Dendritic cell treated with granulocyte-macrophage colony-stimulating factor and Interleukin-4, amounts not matched to agents 40 ng/mL and 50 ng/mL, for 4 days (primary cell): ENCODE data around the gene LRRC2.
"Not testable (repeated sequence)": the region's sequence is repeated elsewhere in the genome, so short reads cannot be mapped to it uniquely, and the experiment has no call there.

Experiments used
- H3K27ac Mint-ChIP-seq: one replicate; pipeline ENCODE4 v1.8.0; 2022; ENCODE audit warnings: mild to moderate bottlenecking, mixed read lengths
- H3K27me3 Mint-ChIP-seq: one replicate; pipeline ENCODE4 v1.8.0; 2022; ENCODE audit warnings: mild to moderate bottlenecking, mixed read lengths
- H3K36me3 Mint-ChIP-seq: one replicate; pipeline ENCODE4 v1.8.0; 2022; ENCODE audit warnings: low read depth, mixed read lengths
- H3K4me1 Mint-ChIP-seq: one replicate; pipeline ENCODE4 v1.8.0; 2022; ENCODE audit warnings: low read depth, mixed read lengths
- H3K4me3 Mint-ChIP-seq: one replicate; pipeline ENCODE4 v1.8.0; 2022; ENCODE audit warnings: mild to moderate bottlenecking, moderate library complexity, mixed read lengths
- H3K9me3 Mint-ChIP-seq: one replicate; pipeline ENCODE4 v1.8.0; 2022; ENCODE audit warnings: mixed read lengths
- intact Hi-C: fragments of 100-400 bp; cut with micrococcal nuclease; formaldehyde crosslinking; loops from one replicate; pipeline ENCODE4 v1.15.0; 2022

LRRC2 gene

GRCh38 chr3:46498916-46499519 lies 67.1 kb downstream of the LRRC2 start:
- H3K4me1 Mint-ChIP-seq, result peaks cover 21% of the 10 kb centered on the region
- no peak overlapping the region for H3K27ac Mint-ChIP-seq
- intact Hi-C loops, result no loop called here

GRCh38 chr3:46497556-46498265 lies 68.4 kb downstream of the LRRC2 start, which contains the start of gene RTP3:
Gene RTP3, plus strand, starts transcription at chr3:46497976. Its CDS starts 87 bp downstream, at chr3:46498063.
- intact Hi-C loops, result no loop called here
- H3K27me3 Mint-ChIP-seq, result peaks cover 5% of the 10 kb centered on the region
- no peak within 1 kb of the TSS for H3K4me3 Mint-ChIP-seq
- no peaks in the 10 kb centered on the region for H3K36me3 Mint-ChIP-seq
- H3K27ac Mint-ChIP-seq, result no peak within 1 kb of the TSS
- H3K9me3 Mint-ChIP-seq, result no peaks in the 10 kb centered on the region
- H3K4me1 Mint-ChIP-seq, result peaks cover 12% of the 10 kb centered on the region

More at GRCh38 chr3:46498916-46499519, 67.1 kb downstream of the LRRC2 start:
- Mint-ChIP-seq H3K36me3 (no peaks in the 10 kb centered on the region), H3K4me3 (no peak overlapping the region), H3K9me3 (no peaks in the 10 kb centered on the region), H3K27me3 (peaks cover 4% of the 10 kb centered on the region)

- Mint-ChIP-seq H3K27ac (no peak overlapping the region), H3K27me3 (peaks cover 5% of the 10 kb centered on the region), H3K4me3 (no peak overlapping the region), H3K9me3 (no peaks in the 10 kb centered on the region), H3K4me1 (peaks cover 12% of the 10 kb centered on the region), H3K36me3 (no peaks in the 10 kb centered on the region)
- intact Hi-C loops, result no loop called here
Observed at GRCh38 chr3:46496746-46497555, 69.2 kb downstream of the LRRC2 start.

- no peak overlapping the region for H3K4me3 Mint-ChIP-seq
- H3K27me3 Mint-ChIP-seq, result peaks cover 5% of the 10 kb centered on the region
- H3K4me1 Mint-ChIP-seq, result peaks cover 5% of the 10 kb centered on the region
- no peaks in the 10 kb centered on the region for H3K36me3 Mint-ChIP-seq
- intact Hi-C loops, result no loop called here
- H3K27ac Mint-ChIP-seq, result no peak overlapping the region
- no peaks in the 10 kb centered on the region for H3K9me3 Mint-ChIP-seq
Observed at GRCh38 chr3:46495901-46496456, 70.1 kb downstream of the LRRC2 start.

GRCh38 chr3:46494491-46494890 lies 71.6 kb downstream of the LRRC2 start:
- H3K4me1 Mint-ChIP-seq, H3K36me3 Mint-ChIP-seq, H3K27ac Mint-ChIP-seq, intact Hi-C loops, H3K9me3 Mint-ChIP-seq, H3K4me3 Mint-ChIP-seq, H3K27me3 Mint-ChIP-seq: not testable (repeated sequence)

GRCh38 chr3:46492890-46493547 lies 73.1 kb downstream of the LRRC2 start:
- Mint-ChIP-seq H3K27ac (no peak overlapping the region), H3K27me3 (peaks cover 9% of the 10 kb centered on the region), H3K36me3 (no peaks in the 10 kb centered on the region), H3K4me1 (peaks cover 8% of the 10 kb centered on the region), H3K9me3 (no peaks in the 10 kb centered on the region), H3K4me3 (no peak overlapping the region)
- intact Hi-C loops, result no loop called here

GRCh38 chr3:46491089-46492070 lies 74.7 kb downstream of the LRRC2 start:
- peaks cover 8% of the 10 kb centered on the region for H3K4me1 Mint-ChIP-seq
- no peak overlapping the region for H3K27ac Mint-ChIP-seq
- H3K36me3 Mint-ChIP-seq, result no peaks in the 10 kb centered on the region
- intact Hi-C loops, result no loop called here
- no peak overlapping the region for H3K4me3 Mint-ChIP-seq
- peaks cover 8% of the 10 kb centered on the region for H3K27me3 Mint-ChIP-seq
- H3K9me3 Mint-ChIP-seq, result no peaks in the 10 kb centered on the region

GRCh38 chr3:46490338-46491084 lies 75.6 kb downstream of the LRRC2 start:
- H3K36me3 Mint-ChIP-seq, result no peaks in the 10 kb centered on the region
- H3K9me3 Mint-ChIP-seq, result no peaks in the 10 kb centered on the region
- no peak overlapping the region for H3K27ac Mint-ChIP-seq
- peaks cover 8% of the 10 kb centered on the region for H3K4me1 Mint-ChIP-seq
- no peak overlapping the region for H3K4me3 Mint-ChIP-seq
- peaks cover 8% of the 10 kb centered on the region for H3K27me3 Mint-ChIP-seq
- intact Hi-C loops, result no loop called here

- no peak overlapping the region for H3K4me3 Mint-ChIP-seq
- H3K36me3 Mint-ChIP-seq, result no peaks in the 10 kb centered on the region
- H3K27ac Mint-ChIP-seq, result no peak overlapping the region
- H3K27me3 Mint-ChIP-seq, result peaks cover 9% of the 10 kb centered on the region
- intact Hi-C loops, result loop anchor here (2.0 kb wide), 2 partner anchors 69 to 141 kb away; no protein-coding TSS in a partner anchor
- no peaks in the 10 kb centered on the region for H3K9me3 Mint-ChIP-seq
- peaks cover 8% of the 10 kb centered on the region for H3K4me1 Mint-ChIP-seq
Observed at GRCh38 chr3:46489875-46490274, 76.2 kb downstream of the LRRC2 start.

- Mint-ChIP-seq H3K27ac (no peak overlapping the region), H3K36me3 (no peaks in the 10 kb centered on the region), H3K4me1 (peaks cover 8% of the 10 kb centered on the region), H3K9me3 (no peaks in the 10 kb centered on the region), H3K27me3 (peaks cover 9% of the 10 kb centered on the region), H3K4me3 (no peak overlapping the region)
- intact Hi-C loops, result loop anchor here (2.0 kb wide), 2 partner anchors 69 to 141 kb away; no protein-coding TSS in a partner anchor
Observed at GRCh38 chr3:46489381-46489780, 76.7 kb downstream of the LRRC2 start.

GRCh38 chr3:46488735-46489361 lies 77.3 kb downstream of the LRRC2 start:
- Mint-ChIP-seq H3K9me3 (no peaks in the 10 kb centered on the region), H3K36me3 (no peaks in the 10 kb centered on the region), H3K4me3 (peak overlapping the region; percentile 53), H3K27ac (no peak overlapping the region), H3K4me1 (peaks cover 8% of the 10 kb centered on the region), H3K27me3 (peaks cover 8% of the 10 kb centered on the region)
- intact Hi-C loops, result loop anchor here (2.0 kb wide), 2 partner anchors 70 to 142 kb away; no protein-coding TSS in a partner anchor

- Mint-ChIP-seq H3K27ac (no peak overlapping the region), H3K36me3 (no peaks in the 10 kb centered on the region), H3K9me3 (no peaks in the 10 kb centered on the region), H3K4me3 (no peak overlapping the region), H3K27me3 (peaks cover 10% of the 10 kb centered on the region), H3K4me1 (peaks cover 10% of the 10 kb centered on the region)
- intact Hi-C loops, result no loop called here
Observed at GRCh38 chr3:46485779-46486175, 80.3 kb downstream of the LRRC2 start.
